Panc1 (cell line): ENCODE results near the gene C12orf43.

ENCODE experiments used
- CTCF ChIP-seq: fragments of 450-650 bp; IDR thresholded peaks from 2 replicates; pipeline ENCODE4 v1.5.1; 2017; ENCODE audit warnings: mild to moderate bottlenecking
- POLR2AphosphoS5 ChIP-seq: IDR thresholded peaks from 2 replicates; pipeline ENCODE4 v1.6.1; 2012; ENCODE audit warnings: mild to moderate bottlenecking, low read depth, low read length, moderate library complexity
- SIN3A ChIP-seq: IDR thresholded peaks from 2 replicates; pipeline ENCODE4 v1.6.1; 2012; ENCODE audit warnings: low read depth, mild to moderate bottlenecking, low read length, moderate library complexity, borderline replicate concordance; ENCODE audit not compliant: insufficient read depth

DNA sequence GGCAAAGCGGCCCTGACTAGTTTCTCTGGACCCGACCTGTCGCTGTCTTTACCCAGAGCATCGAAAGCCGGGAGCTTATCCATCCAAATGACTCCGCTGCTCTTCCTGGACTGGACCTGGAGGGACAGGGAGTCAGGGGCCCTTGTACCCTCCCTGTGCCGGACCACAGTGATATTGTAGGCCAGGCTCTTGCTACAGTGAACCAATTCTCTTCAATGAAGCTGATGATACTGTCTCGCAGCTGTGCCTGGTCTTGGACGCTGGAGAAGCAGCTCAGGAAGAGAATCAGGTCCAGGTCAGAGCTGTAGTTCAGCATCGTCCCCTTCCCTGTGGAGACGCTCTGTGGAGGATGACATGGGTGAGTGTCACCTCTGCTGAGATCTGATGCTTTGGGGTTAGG is 37.4 kb upstream of the C12orf43 start:
- TF ChIP-seq CTCF = no peak
- TF ChIP-seq POLR2AphosphoS5 = no peak
- no peak for TF ChIP-seq SIN3A
